HG02759 (cell line): ENCODE measurements around the gene IFT43.

Source experiments
- ATAC-seq: cut with Tn5 transposase; IDR thresholded peaks from one replicate; pipeline ENCODE4 v1.9.1; 2021; ENCODE audit warnings: mild to moderate bottlenecking, moderate library complexity; ENCODE audit not compliant: unreplicated experiment

The IFT43 gene

GRCh38 chr14:75985618-75986438, at the start of gene IFT43:
TSS of gene IFT43 (plus strand) at chr14:75985763. CDS start at chr14:75985787, 24 bp downstream.
- ATAC-seq, result peak; percentile 76

- ATAC-seq, result no peak
These were observed 46.4 kb upstream of the IFT43 start for GRCh38 chr14:75939200-75939599.

- no peak for ATAC-seq
These were observed 44.5 kb upstream of the IFT43 start for GRCh38 chr14:75941030-75941429.

GRCh38 chr14:75944607-75945241, 40.8 kb upstream of the IFT43 start:
- no peak for ATAC-seq

GRCh38 chr14:75946785-75947184, 38.8 kb upstream of the IFT43 start:
- no peak for ATAC-seq

GRCh38 chr14:75952489-75952888, 33.1 kb upstream of the IFT43 start:
- no peak for ATAC-seq

GRCh38 chr14:75959031-75959430, 26.5 kb upstream of the IFT43 start:
- ATAC-seq, result no peak

GRCh38 chr14:75960231-75960630, 25.3 kb upstream of the IFT43 start:
- peak; percentile 82 for ATAC-seq

GRCh38 chr14:75961662-75962061, 23.9 kb upstream of the IFT43 start:
- ATAC-seq, result no peak

- ATAC-seq, result no peak
These were observed 17.7 kb upstream of the IFT43 start for GRCh38 chr14:75967866-75968265.

GRCh38 chr14:75968456-75968855, 17.1 kb upstream of the IFT43 start:
- no peak for ATAC-seq

- ATAC-seq, result no peak
These were observed 16.4 kb upstream of the IFT43 start for GRCh38 chr14:75969126-75969525.

- no peak for ATAC-seq
These were observed 15.7 kb upstream of the IFT43 start for GRCh38 chr14:75969891-75970290.

- no peak for ATAC-seq
These were observed 14.6 kb upstream of the IFT43 start for GRCh38 chr14:75970989-75971388.

- no peak for ATAC-seq
These were observed 14.1 kb upstream of the IFT43 start for GRCh38 chr14:75971509-75971908.

GRCh38 chr14:75972801-75973421, 12.7 kb upstream of the IFT43 start:
- no peak for ATAC-seq

GRCh38 chr14:75976826-75977581, 8.6 kb upstream of the IFT43 start:
- ATAC-seq, result no peak

- ATAC-seq, result no peak
These were observed 8.0 kb upstream of the IFT43 start for GRCh38 chr14:75977582-75977943.

- no peak for ATAC-seq
These were observed 7.3 kb upstream of the IFT43 start for GRCh38 chr14:75978249-75978731.

GRCh38 chr14:75979071-75979571, 6.4 kb upstream of the IFT43 start:
- ATAC-seq, result no peak
